MV-4-11 (cell line): ENCODE data around the gene FGFR2.
"Not testable (repeated sequence)": the region's sequence is repeated elsewhere in the genome, so short reads cannot be mapped to it uniquely, and the experiment has no call there.

Source experiments
- DNase-seq: peaks from one replicate; lab custom pipeline; 2025; lab: John Stamatoyannopoulos, UW

Gene FGFR2

GRCh38 chr10:121590772-121591171 lies 7.5 kb downstream of the FGFR2 start:
- DNase-seq = no peak

GRCh38 chr10:121589553-121589952 lies 8.7 kb downstream of the FGFR2 start:
- DNase-seq = no peak

- DNase-seq = no peak
These were observed 14.4 kb downstream of the FGFR2 start for GRCh38 chr10:121583857-121584256.

GRCh38 chr10:121583258-121583657 lies 15.0 kb downstream of the FGFR2 start:
- DNase-seq = no peak

GRCh38 chr10:121580276-121581116 lies 17.7 kb downstream of the FGFR2 start:
- no peak for DNase-seq

- DNase-seq = no peak
These were observed 18.6 kb downstream of the FGFR2 start for GRCh38 chr10:121579656-121580055.

- no peak for DNase-seq
These were observed 19.3 kb downstream of the FGFR2 start for GRCh38 chr10:121578965-121579364.

- DNase-seq = no peak
These were observed 19.9 kb downstream of the FGFR2 start for GRCh38 chr10:121578298-121578697.

GRCh38 chr10:121577568-121577967 lies 20.7 kb downstream of the FGFR2 start:
- no peak for DNase-seq

GRCh38 chr10:121576139-121576538 lies 22.1 kb downstream of the FGFR2 start:
- no peak for DNase-seq

- no peak for DNase-seq
These were observed 23.6 kb downstream of the FGFR2 start for GRCh38 chr10:121574519-121575166.

GRCh38 chr10:121573538-121573941 lies 24.7 kb downstream of the FGFR2 start:
- no peak for DNase-seq

GRCh38 chr10:121572859-121573537 lies 25.2 kb downstream of the FGFR2 start:
- DNase-seq = no peak

GRCh38 chr10:121570315-121570714 lies 27.9 kb downstream of the FGFR2 start:
- no peak for DNase-seq

GRCh38 chr10:121568275-121568674 lies 30.0 kb downstream of the FGFR2 start:
- DNase-seq = no peak

GRCh38 chr10:121567569-121567968 lies 30.7 kb downstream of the FGFR2 start:
- no peak for DNase-seq

GRCh38 chr10:121566755-121567154 lies 31.5 kb downstream of the FGFR2 start:
- DNase-seq = no peak

GRCh38 chr10:121559326-121560026 lies 38.8 kb downstream of the FGFR2 start:
- no peak for DNase-seq

GRCh38 chr10:121558238-121558637 lies 40.0 kb downstream of the FGFR2 start:
- no peak for DNase-seq

GRCh38 chr10:121556918-121557573 lies 41.2 kb downstream of the FGFR2 start:
- DNase-seq = no peak

GRCh38 chr10:121556455-121556854 lies 41.8 kb downstream of the FGFR2 start:
- DNase-seq = no peak

GRCh38 chr10:121554916-121555315 lies 43.3 kb downstream of the FGFR2 start:
- DNase-seq = not testable (repeated sequence)
